GM23338 (cell line): ENCODE results near the gene DENND5A. TPM values are rescaled to one million over a fixed set of nuclear protein-coding genes. Genes with fewer than 3 reads are reported as not detected.

Source experiments
- ATAC-seq: fragments of 200-7000 bp; cut with Tn5 transposase; 3 replicates; pipeline ENCODE4 v1.9.1; 2020
- DNase-seq: peaks from one replicate; pipeline ENCODE4 v3.0.0-alpha.2; 2015; ENCODE audit warnings: low spot score
- H2AFZ ChIP-seq: fragments of 200-600 bp; sonication (generic); 2 replicates; pipeline ENCODE4 v1.8.0; 2016; ENCODE audit warnings: antibody characterized with exemption, mild to moderate bottlenecking, moderate library complexity
- H3F3A ChIP-seq: fragments of 200-600 bp; sonication (generic); replicated peaks from 2 replicates; pipeline ENCODE4 v1.8.0; 2017; ENCODE audit warnings: antibody characterized with exemption, mixed run types, low read depth
- H3K27ac ChIP-seq: fragments of 200-600 bp; sonication (generic); 2 replicates; pipeline ENCODE4 v1.6.1; 2016; ENCODE audit warnings: low read depth
- H3K27me3 ChIP-seq: fragments of 200-600 bp; sonication (generic); 2 replicates; pipeline ENCODE4 v1.8.0; 2016; ENCODE audit warnings: mild to moderate bottlenecking, mixed run types, moderate library complexity; ENCODE audit not compliant: insufficient read depth
- H3K36me3 ChIP-seq: fragments of 200-600 bp; sonication (generic); 2 replicates; pipeline ENCODE4 v1.8.0; 2016; ENCODE audit warnings: mild to moderate bottlenecking; ENCODE audit not compliant: insufficient read depth
- H3K4me1 ChIP-seq: fragments of 200-600 bp; sonication (generic); 2 replicates; pipeline ENCODE4 v1.8.0; 2016; ENCODE audit warnings: mild to moderate bottlenecking, moderate library complexity; ENCODE audit not compliant: insufficient read depth
- H3K4me2 ChIP-seq: fragments of 200-600 bp; sonication (generic); 2 replicates; pipeline ENCODE4 v1.7.1; 2017; ENCODE audit warnings: mixed run types
- H3K4me3 ChIP-seq: fragments of 200-600 bp; sonication (generic); 2 replicates; pipeline ENCODE4 v1.6.1; 2016; ENCODE audit warnings: mixed run types
- H3K79me2 ChIP-seq: fragments of 200-600 bp; sonication (generic); replicated peaks from 2 replicates; pipeline ENCODE4 v1.8.0; 2017; ENCODE audit warnings: mild to moderate bottlenecking; ENCODE audit not compliant: insufficient read depth
- H3K9me2 ChIP-seq: fragments of 200-600 bp; sonication (generic); 2 replicates; pipeline ENCODE4 v1.8.0; 2017; ENCODE audit not compliant: insufficient read depth
- H4K20me1 ChIP-seq: fragments of 200-600 bp; sonication (generic); replicated peaks from 2 replicates; pipeline ENCODE4 v1.8.0; 2017; ENCODE audit warnings: mild to moderate bottlenecking; ENCODE audit not compliant: insufficient read depth
- H3K27ac Mint-ChIP-seq: 2 replicates; pipeline ENCODE4 v1.8.0; 2020; ENCODE audit warnings: inconsistent platforms, mild to moderate bottlenecking, moderate library complexity, mixed read lengths
- H3K27me3 Mint-ChIP-seq: 3 replicates; pipeline ENCODE4 v1.8.0; 2022; ENCODE audit warnings: low read depth, mild to moderate bottlenecking, moderate library complexity, mixed read lengths, inconsistent platforms; ENCODE audit not compliant: insufficient read depth, poor library complexity
- H3K36me3 Mint-ChIP-seq: 3 replicates; pipeline ENCODE4 v1.8.0; 2021; ENCODE audit warnings: low read depth, mild to moderate bottlenecking, inconsistent platforms, moderate library complexity, mixed read lengths
- H3K4me1 Mint-ChIP-seq: 3 replicates; pipeline ENCODE4 v1.8.0; 2020; ENCODE audit warnings: mild to moderate bottlenecking, inconsistent platforms, mixed read lengths
- H3K4me3 Mint-ChIP-seq: 3 replicates; pipeline ENCODE4 v1.8.0; 2021; ENCODE audit warnings: moderate library complexity, mild to moderate bottlenecking, inconsistent platforms, mixed read lengths
- H3K9me3 Mint-ChIP-seq: 3 replicates; pipeline ENCODE4 v1.8.0; 2020; ENCODE audit warnings: moderate library complexity, mild to moderate bottlenecking, inconsistent platforms, mixed read lengths
- CREB1 ChIP-seq: fragments of 250-450 bp; sonication (Bioruptor Pico); IDR thresholded peaks from 2 replicates; pipeline ENCODE4 v1.5.0; 2020; ENCODE audit warnings: low read depth, mild to moderate bottlenecking, moderate library complexity
- CTCF ChIP-seq, 2 experiments: fragments of 200-600 bp in 1 of 2; sonication (generic) in 1 of 2; conservative IDR thresholded peaks; 2 replicates each; pipeline versions ENCODE4 v1.5.1 to v1.6.1; 2016 to 2017; ENCODE audit warnings: antibody characterized with exemption in 2 of 2, low read depth in 2 of 2, mild to moderate bottlenecking in 2 of 2, moderate library complexity in 1 of 2
- ETS1 ChIP-seq: IDR thresholded peaks from 2 replicates; pipeline ENCODE4 v1.6.1; 2016; ENCODE audit warnings: antibody characterized with exemption
- EZH2 ChIP-seq: fragments of 200-600 bp; sonication (generic); IDR thresholded peaks from one replicate; pipeline ENCODE4 v1.8.0; 2017; ENCODE audit warnings: antibody characterized with exemption, mild to moderate bottlenecking, low read depth; ENCODE audit not compliant: unreplicated experiment
- EZH2phosphoT487 ChIP-seq: fragments of 200-600 bp; sonication (generic); IDR thresholded peaks from one replicate; pipeline ENCODE4 v1.8.1; 2018; ENCODE audit warnings: antibody characterized with exemption; ENCODE audit not compliant: unreplicated experiment
- JUNB ChIP-seq: IDR thresholded peaks from one replicate; pipeline ENCODE4 v1.6.1; 2016; ENCODE audit warnings: antibody characterized with exemption; ENCODE audit not compliant: unreplicated experiment
- NANOG ChIP-seq: IDR thresholded peaks from 2 replicates; pipeline ENCODE4 v1.6.1; 2016; ENCODE audit warnings: antibody characterized with exemption, borderline replicate concordance
- REST ChIP-seq: IDR thresholded peaks from one replicate; pipeline ENCODE4 v1.6.1; 2018; ENCODE audit warnings: antibody characterized with exemption; ENCODE audit not compliant: unreplicated experiment
- STAT1 ChIP-seq: IDR thresholded peaks from one replicate; pipeline ENCODE4 v1.6.1; 2016; ENCODE audit warnings: antibody characterized with exemption; ENCODE audit not compliant: unreplicated experiment
- ZNF114 ChIP-seq: fragments of 250-450 bp; sonication (Bioruptor Pico); IDR thresholded peaks from 2 replicates; pipeline ENCODE4 v1.5.0; 2020; ENCODE audit warnings: mild to moderate bottlenecking, moderate library complexity
- ZNF331 ChIP-seq: fragments of 250-450 bp; sonication (Bioruptor Pico); IDR thresholded peaks from 2 replicates; pipeline ENCODE4 v1.5.0; 2020; ENCODE audit warnings: low read depth, mild to moderate bottlenecking, moderate library complexity
- ZNF462 ChIP-seq: fragments of 250-450 bp; sonication (Bioruptor Pico); IDR thresholded peaks from 2 replicates; pipeline ENCODE4 v1.5.0; 2020; ENCODE audit warnings: mild to moderate bottlenecking, moderate library complexity
- polyA plus RNA-seq: library from polyadenylated mRNA; unstranded; fragments of >200 nt; fragmentation: Nextera tagmentation; extraction: Ambion mirVana; gene quantifications from 2 replicates; pipeline ENCODE4 v1.2.1, GENCODE V29; 2016
- total RNA-seq: library from RNA; depleted of rRNA; stranded (reverse); fragments of >200 nt; shearing (Covaris generic); gene quantifications from 2 replicates; pipeline ENCODE4 v1.2.3, GENCODE V29; 2014

DENND5A gene
- total and polyA plus RNA-seq, 2 experiments from 2014 or later = 28.1 to 56.3 TPM

- no peak overlapping the region for H3K4me3 Mint-ChIP-seq
- no peak overlapping the region for H3K27ac Mint-ChIP-seq
- no peaks in the 10 kb centered on the region for H3K79me2 ChIP-seq
- peaks cover 20% of the 10 kb centered on the region for H3K4me1 Mint-ChIP-seq
- no peak overlapping the region for H3K27ac ChIP-seq
- H3K36me3 Mint-ChIP-seq = no peaks in the 10 kb centered on the region; the same call in 2 of the 3 replicates
- DNase-seq = no peak
- H3K9me2 ChIP-seq = no peaks in the 10 kb centered on the region
- 0 out of 2 replicates have a peak, but pooled peaks cover 5% of the 10 kb centered on the region for H3F3A ChIP-seq
- no peak for ATAC-seq
- H3K9me3 Mint-ChIP-seq = no peaks in the 10 kb centered on the region
- TF ChIP-seq CTCF (conservative IDR thresholded peaks at IDR 0.05; ENCODE audit: low read depth in 2 of 2) (no peak), CREB1 (no peak), ZNF331 (CRISPR knock-in tag) (no peak), ETS1 (no peak), EZH2phosphoT487 (no peak), JUNB (no peak), REST (no peak), EZH2 (no peak), ZNF114 (CRISPR knock-in tag) (no peak), STAT1 (no peak), NANOG (no peak), ZNF462 (CRISPR knock-in tag) (no peak)
- H3K4me1 ChIP-seq = peaks cover 7% of the 10 kb centered on the region; the same call in 1 of the 2 replicates
- H3K27me3 Mint-ChIP-seq = peaks cover 34% of the 10 kb centered on the region
- no peak overlapping the region for H2AFZ ChIP-seq
- H3K4me2 ChIP-seq = no peak overlapping the region
- peaks cover 35% of the 10 kb centered on the region for H3K27me3 ChIP-seq
- no peaks in the 10 kb centered on the region for H3K36me3 ChIP-seq
- H3K4me3 ChIP-seq = no peak overlapping the region
- no peaks in the 10 kb centered on the region for H4K20me1 ChIP-seq
Measured at GRCh38 chr11:9094420-9094819, 170.7 kb downstream of the DENND5A start.
